Gastrocnemius medialis (tissue), 4 donors: Measurements from ENCODE around the gene ZCWPW1. TPM values are rescaled to one million over a fixed set of nuclear protein-coding genes. Genes with fewer than 3 reads are reported as not detected.
"Not testable (repeated sequence)": the region's sequence is repeated elsewhere in the genome, so short reads cannot be mapped to it uniquely, and the experiment has no call there.

Source experiments
- ATAC-seq, 2 donors: fragments of 150-250 bp; one replicate each; pipeline ENCODE4 v1.9.1; 2016
- DNase-seq, 2 donors: peaks; one replicate each; pipeline ENCODE4 v3.0.0-alpha.2; 2019
- H3K27ac ChIP-seq, 4 donors: fragments of 200-600 bp; sonication (generic); 1 replicate in 1 of 4; 2 replicates in 3 of 4; pipeline ENCODE4 v1.5.1; 2016 to 2018; ENCODE audit warnings: mild to moderate bottlenecking in 2 of 4, moderate library complexity in 1 of 4
- H3K27me3 ChIP-seq, 3 donors: fragments of 200-600 bp; sonication (generic) in 2 of 3; 1 replicate in 1 of 3; 2 replicates in 2 of 3; pipeline versions ENCODE4 v1.5.1 to v1.6.0; 2016 to 2019; ENCODE audit warnings: mild to moderate bottlenecking in 1 of 3, moderate library complexity in 1 of 3
- H3K36me3 ChIP-seq, 2 donors: fragments of 200-600 bp; sonication (generic) in 1 of 2; one replicate each; pipeline ENCODE4 v1.5.1; 2017 to 2018
- H3K4me1 ChIP-seq, 2 donors: fragments of 200-600 bp; sonication (generic) in 1 of 2; one replicate each; pipeline ENCODE4 v1.5.1; 2016 to 2017; ENCODE audit warnings: mild to moderate bottlenecking in 2 of 2
- H3K4me3 ChIP-seq, 4 donors: fragments of 200-600 bp; sonication (generic) in 3 of 4; 1 replicate in 1 of 4; 2 replicates in 3 of 4; pipeline ENCODE4 v1.5.1; 2016 to 2019; ENCODE audit warnings: mild to moderate bottlenecking in 2 of 4
- H3K9me3 ChIP-seq, 3 donors: fragments of 200-600 bp; sonication (generic) in 2 of 3; 1 replicate in 1 of 3; 2 replicates in 2 of 3; pipeline ENCODE4 v1.5.1; 2016 to 2019
- POLR2A ChIP-seq, 2 donors: fragments of 450-650 bp; IDR thresholded peaks; one replicate each; pipeline ENCODE4 v1.6.1; 2017; ENCODE audit warnings: antibody characterized with exemption in 2 of 2, mild to moderate bottlenecking in 2 of 2, moderate library complexity in 2 of 2
- in situ Hi-C, 4 donors: fragments of 200-750 bp; cut with MboI; loops; one replicate each; pipeline versions ENCODE4 v1.15.0 to v1.8.0; 2017; ENCODE audit warnings: low sequenced_read_pairs in 4 of 4
- intact Hi-C: fragments of 100-400 bp; cut with DNase I; formaldehyde crosslinking; loops from one replicate; pipeline ENCODE4 v1.15.1; 2023; ENCODE audit warnings: low total_unique reads
- total RNA-seq, 4 donors: library from RNA; depleted of rRNA; stranded (reverse); fragments of >200 nt; gene quantifications; one replicate each; pipeline versions ENCODE4 v1.1.0 to v1.2.3, GENCODE V29; 2016
- TF ChIP-seq, protein P1 (sequence below), 5 experiments: fragments of 450-650 bp in 3 of 5; fragments of 200-600 bp in 2 of 5; sonication (generic) in 2 of 5; IDR thresholded peaks in 4 of 5; conservative IDR thresholded peaks in 1 of 5; 1 replicate in 4 of 5; 2 replicates in 1 of 5; pipeline ENCODE4 v1.5.1; 2016 to 2019; ENCODE audit warnings: antibody characterized with exemption in 5 of 5, mild to moderate bottlenecking in 3 of 5, moderate library complexity in 3 of 5

Gene ZCWPW1
- total RNA-seq, 4 donors from 2014 or later: 1.6 to 8.5 (median 2.7) TPM

DNA sequence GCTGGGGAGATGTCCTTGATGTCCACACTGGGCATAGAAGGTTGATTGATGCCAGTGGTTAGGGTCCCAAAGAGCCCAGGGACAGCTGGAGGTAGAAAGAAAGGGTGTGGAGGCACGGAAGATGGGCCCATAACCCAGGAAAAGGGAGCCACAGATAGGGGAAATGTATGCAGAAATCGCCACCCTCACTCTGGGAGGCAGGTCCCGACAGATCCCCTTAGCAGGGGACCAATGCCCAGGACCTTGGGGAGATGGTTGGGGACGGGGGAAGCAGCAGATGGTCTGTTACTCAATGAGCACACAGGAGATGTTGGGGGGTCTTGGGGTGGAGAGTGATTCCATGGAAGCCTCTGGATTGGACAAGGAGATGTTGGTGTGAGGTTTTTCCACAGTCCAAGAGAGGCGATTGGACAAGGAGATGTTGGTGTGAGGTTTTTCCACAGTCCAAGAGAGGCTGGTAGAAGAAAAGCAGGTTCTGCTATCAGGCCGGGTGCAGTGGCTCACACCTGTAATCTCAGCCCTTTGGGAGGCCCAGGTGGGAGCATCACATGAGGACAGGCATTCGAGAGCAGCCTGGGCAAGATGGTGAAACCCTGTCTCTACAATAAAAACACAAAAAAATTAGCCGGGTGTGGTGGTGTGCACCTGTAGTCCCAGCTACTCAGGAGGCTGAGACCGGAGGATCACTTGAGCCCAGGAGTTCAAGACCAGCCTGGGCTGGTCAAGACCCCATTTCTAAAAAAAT lies 14.8 kb upstream of the ZCWPW1 start:
- DNase-seq (peak in 1 of 2 donors; percentile 9), ATAC-seq (no peak)
- intact Hi-C loops: no loop called here
- no peaks in the 10 kb centered on the region for H3K9me3 ChIP-seq
- H3K27me3 ChIP-seq: no peaks in the 10 kb centered on the region
- no peak overlapping the region for H3K4me3 ChIP-seq
- H3K36me3 ChIP-seq: no peaks in the 10 kb centered on the region
- peak overlapping the region; percentile 63 to 74 (median 65) for H3K27ac ChIP-seq
- in situ Hi-C loops: loop anchor here in 1 of 4 donors (25.0 kb wide), 1 partner anchor 419 kb away; the partner anchor contains the start of genes SLC12A9 and TRIP6
- no peaks in the 10 kb centered on the region for H3K4me1 ChIP-seq
- TF ChIP-seq, protein P1, sequence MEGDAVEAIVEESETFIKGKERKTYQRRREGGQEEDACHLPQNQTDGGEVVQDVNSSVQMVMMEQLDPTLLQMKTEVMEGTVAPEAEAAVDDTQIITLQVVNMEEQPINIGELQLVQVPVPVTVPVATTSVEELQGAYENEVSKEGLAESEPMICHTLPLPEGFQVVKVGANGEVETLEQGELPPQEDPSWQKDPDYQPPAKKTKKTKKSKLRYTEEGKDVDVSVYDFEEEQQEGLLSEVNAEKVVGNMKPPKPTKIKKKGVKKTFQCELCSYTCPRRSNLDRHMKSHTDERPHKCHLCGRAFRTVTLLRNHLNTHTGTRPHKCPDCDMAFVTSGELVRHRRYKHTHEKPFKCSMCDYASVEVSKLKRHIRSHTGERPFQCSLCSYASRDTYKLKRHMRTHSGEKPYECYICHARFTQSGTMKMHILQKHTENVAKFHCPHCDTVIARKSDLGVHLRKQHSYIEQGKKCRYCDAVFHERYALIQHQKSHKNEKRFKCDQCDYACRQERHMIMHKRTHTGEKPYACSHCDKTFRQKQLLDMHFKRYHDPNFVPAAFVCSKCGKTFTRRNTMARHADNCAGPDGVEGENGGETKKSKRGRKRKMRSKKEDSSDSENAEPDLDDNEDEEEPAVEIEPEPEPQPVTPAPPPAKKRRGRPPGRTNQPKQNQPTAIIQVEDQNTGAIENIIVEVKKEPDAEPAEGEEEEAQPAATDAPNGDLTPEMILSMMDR (IDR thresholded peaks at IDR 0.05 in 4 of 5, conservative IDR thresholded peaks at IDR 0.05 in 1 of 5): no peak
- no peak for TF ChIP-seq POLR2A (IDR thresholded peaks at IDR 0.05)

DNA sequence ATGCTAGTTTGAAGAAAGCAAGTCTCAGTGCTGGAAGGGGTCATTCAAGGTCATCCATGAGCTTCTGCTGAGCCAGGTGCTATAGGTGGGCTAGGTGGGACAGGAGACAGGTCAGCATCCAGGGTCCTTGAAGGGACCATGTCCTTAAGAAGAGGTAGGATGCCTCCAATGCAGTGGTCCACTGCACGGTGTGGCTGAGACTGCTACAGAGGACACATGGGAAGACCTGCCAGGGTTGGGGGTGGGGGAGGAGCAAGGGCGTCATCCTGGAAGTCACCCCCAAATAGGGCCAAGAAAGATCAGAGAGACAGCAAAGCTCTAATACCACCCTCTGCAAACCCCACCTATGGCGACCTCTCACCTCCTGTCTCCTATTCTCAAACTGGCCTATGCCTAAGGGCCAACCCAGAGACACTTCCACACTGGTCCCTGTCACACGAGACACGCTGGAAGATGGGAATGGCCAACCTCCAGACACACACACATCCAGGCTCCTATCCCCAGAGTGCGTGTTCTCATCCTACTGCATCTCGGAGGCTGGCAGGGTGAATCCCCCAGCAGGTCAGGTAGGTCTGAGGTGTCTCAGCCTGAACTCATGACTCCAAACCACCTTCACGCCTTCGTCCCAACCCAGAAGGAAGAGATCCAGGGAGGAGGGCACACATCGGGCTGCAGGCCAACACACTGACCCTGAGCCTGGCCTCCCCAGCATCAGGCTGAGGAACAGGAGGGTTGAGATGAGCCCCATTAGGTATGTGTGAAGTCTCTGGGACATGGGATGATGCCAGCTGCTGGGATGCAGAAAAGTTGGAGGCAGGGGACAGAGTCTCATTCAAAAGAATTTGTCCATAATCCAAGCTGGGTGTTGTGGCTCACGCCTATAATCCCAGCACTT lies 13.4 kb upstream of the ZCWPW1 start:
- ATAC-seq (no peak), DNase-seq (peak in 1 of 2 donors; percentile 8)
- Histone ChIP-seq H3K9me3 (no peaks in the 10 kb centered on the region), H3K36me3 (no peaks in the 10 kb centered on the region), H3K4me3 (no peak overlapping the region), H3K27ac (no peak overlapping the region), H3K4me1 (no peaks in the 10 kb centered on the region), H3K27me3 (no peaks in the 10 kb centered on the region)
- in situ Hi-C loops: loop anchor here in 1 of 4 donors (25.0 kb wide), 1 partner anchor 420 kb away; the partner anchor contains the start of genes SLC12A9 and TRIP6
- intact Hi-C loops: no loop called here
- TF ChIP-seq, protein P1 (IDR thresholded peaks at IDR 0.05 in 4 of 5, conservative IDR thresholded peaks at IDR 0.05 in 1 of 5): no peak
- TF ChIP-seq POLR2A (IDR thresholded peaks at IDR 0.05): no peak

DNA sequence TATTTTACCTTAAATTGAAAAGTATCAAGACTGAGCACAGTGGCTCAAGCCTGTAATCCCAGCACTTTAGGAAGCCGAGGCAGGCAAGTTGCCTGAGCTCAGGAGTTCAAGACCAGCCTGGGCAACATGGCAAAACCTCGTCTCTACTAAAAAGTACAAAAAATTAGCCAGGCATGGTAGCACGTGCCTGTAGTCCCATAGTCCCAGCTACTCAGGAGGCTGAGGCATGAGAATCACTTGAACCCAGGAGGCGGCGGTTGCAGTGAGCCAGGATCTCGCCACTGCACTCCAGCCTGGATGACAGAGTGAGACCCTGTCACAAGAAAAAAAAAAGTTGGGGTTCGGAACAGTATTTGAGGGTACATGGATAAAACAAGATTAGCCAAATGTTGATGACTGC lies 10.7 kb upstream of the ZCWPW1 start:
- H3K4me3 ChIP-seq, intact Hi-C loops, H3K36me3 ChIP-seq, H3K27ac ChIP-seq, H3K27me3 ChIP-seq, H3K9me3 ChIP-seq, ATAC-seq: not testable (repeated sequence)
- peaks cover 12% of the 10 kb centered on the region in 2 donors for H3K4me1 ChIP-seq
- DNase-seq: peak in 1 of 2 donors; percentile 4
- in situ Hi-C loops: loop anchor here in 1 of 4 donors (25.0 kb wide), 1 partner anchor 423 kb away; the partner anchor contains the start of genes SLC12A9 and TRIP6

DNA sequence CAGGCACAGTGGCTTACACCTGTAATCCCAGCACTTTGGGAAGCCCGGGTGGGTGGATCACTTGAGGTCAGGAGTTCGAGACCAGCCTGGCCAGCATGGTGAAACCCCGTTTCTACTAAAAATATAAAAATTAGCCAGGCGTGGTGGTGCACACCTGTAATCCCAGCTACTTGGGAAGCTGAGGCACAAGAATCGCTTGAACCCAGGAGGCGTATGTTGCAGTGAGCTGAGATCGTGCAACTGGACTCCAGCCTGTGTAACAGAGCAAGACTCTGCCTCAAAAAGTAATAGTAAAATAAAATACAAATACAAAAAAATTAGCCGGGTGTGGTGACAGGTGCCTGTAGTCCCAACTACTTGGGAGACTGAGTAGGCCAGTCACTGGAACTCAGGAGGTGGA lies 10.2 kb upstream of the ZCWPW1 start:
- peak in 1 of 2 donors; percentile 3 for DNase-seq
- H3K27ac ChIP-seq, H3K36me3 ChIP-seq, H3K27me3 ChIP-seq, intact Hi-C loops, ATAC-seq, H3K9me3 ChIP-seq, H3K4me3 ChIP-seq: not testable (repeated sequence)
- H3K4me1 ChIP-seq: peaks cover 12% of the 10 kb centered on the region in 2 donors
- in situ Hi-C loops: loop anchor here in 1 of 4 donors (25.0 kb wide), 1 partner anchor 424 kb away; the partner anchor contains the start of genes SLC12A9 and TRIP6

DNA sequence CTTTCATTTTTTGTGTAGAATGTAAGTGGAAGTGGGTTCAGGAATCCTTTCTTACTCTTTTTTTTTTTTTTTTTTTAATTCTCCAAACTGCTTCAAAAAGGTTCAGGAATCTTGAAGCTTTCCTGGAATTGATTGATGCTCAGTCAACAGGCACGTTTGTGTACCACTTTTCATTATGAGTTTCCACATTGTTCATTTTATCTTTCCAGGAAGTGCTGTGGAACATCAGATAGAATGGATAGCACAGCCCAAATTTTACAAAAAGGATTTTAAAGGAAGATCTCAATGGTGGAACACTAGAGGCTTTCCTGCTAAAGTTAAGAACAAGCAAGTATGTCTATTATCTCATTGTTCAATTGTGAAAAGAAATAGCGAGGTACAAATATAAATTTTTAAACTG lies 9.7 kb upstream of the ZCWPW1 start:
- Histone ChIP-seq H3K36me3 (peaks cover 0 to 14% of the 10 kb centered on the region in 2 donors), H3K4me3 (no peak overlapping the region), H3K27me3 (no peaks in the 10 kb centered on the region), H3K27ac (no peak overlapping the region), H3K4me1 (peaks cover 12% of the 10 kb centered on the region in 2 donors), H3K9me3 (no peaks in the 10 kb centered on the region)
- TF ChIP-seq, protein P1 (IDR thresholded peaks at IDR 0.05 in 4 of 5, conservative IDR thresholded peaks at IDR 0.05 in 1 of 5): no peak
- no peak for TF ChIP-seq POLR2A (IDR thresholded peaks at IDR 0.05)
- DNase-seq: no peak
- no peak for ATAC-seq
- intact Hi-C loops (no loop called here), in situ Hi-C loops (loop anchor here in 1 of 4 donors (25.0 kb wide), 1 partner anchor 424 kb away; the partner anchor contains the start of genes SLC12A9 and TRIP6)
